Inflammatory macrophage (primary cell): ENCODE measurements around the gene NPLOC4.

Source experiments
- DNase-seq, 2 donors: peaks; one replicate each; pipeline ENCODE4 v3.0.0-alpha.2; 2020 to 2022

NPLOC4 gene

DNA sequence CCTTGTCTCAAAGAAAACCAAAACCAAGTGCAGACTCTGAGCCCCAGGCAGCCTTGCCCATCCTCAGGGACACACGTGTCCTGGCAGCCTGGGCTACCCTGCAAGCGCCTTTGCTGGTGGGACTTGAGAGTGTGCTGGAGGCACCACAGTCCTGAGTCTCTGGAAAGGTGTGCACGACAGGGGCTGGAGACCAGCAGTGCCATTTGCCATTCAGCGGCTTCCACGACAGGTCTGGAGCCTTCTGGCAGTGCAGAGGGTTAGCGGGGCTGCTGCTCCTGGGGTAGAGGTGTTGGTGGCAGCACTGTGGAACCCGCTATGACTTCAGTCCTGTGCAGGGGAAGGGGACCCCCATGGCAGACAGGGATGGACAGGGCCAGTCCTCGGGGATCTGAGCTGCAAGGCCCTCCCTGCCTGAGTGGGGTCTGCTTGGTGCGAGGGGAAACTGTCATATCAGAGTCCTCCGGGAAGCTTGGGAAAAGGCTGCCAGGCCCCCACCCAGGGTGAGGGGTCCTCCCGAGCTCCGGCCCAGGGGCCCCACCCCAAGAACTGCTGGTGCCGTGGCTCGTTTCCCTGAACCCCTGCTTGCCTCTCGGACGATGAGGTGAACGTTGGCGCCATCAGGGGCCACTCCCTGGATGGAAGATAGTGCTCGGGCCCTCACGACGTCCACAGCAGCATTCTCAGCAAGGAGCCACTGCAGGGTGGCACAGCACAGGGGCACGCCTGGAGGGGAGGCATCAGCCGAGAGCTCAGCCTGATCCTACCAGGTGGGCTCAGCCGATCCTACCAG is 91.6 kb downstream of the NPLOC4 start:
- DNase-seq = no peak

DNA sequence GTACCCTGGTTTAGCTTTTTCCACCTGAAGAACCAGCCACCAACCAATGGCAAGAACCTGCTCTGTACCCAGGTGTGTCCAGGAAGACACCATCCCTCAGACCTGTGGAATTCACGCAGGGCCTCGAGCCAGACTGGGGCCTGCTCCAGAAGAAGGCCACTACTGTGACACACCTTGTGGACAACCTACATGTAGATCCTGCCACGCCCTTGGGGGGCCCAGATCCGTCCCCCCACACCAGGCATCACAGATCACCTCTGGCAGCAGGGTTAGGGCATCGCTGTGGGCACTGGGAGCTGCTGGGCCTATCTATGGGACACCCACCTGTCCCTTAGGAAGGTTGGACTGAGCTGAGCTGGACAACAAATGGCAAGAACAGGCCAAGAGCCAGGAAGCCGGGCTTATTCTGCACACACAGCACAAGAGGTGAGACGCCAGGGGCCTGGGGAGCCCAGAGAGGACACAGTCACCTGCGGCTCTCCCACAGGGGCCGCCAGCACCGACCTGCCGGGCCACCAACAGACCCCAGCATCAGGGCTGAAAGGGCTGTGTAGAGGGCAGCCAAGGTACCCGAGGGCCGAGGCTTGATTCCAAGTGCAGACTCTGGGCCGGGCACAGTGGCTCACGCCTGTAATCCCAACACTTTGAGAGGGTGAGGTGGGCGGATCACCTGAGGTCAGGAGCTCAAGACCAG is 92.5 kb downstream of the NPLOC4 start:
- no peak for DNase-seq

- DNase-seq = no peak
Observed at GRCh38 chr17:81543756-81544155, 93.2 kb downstream of the NPLOC4 start.

DNA sequence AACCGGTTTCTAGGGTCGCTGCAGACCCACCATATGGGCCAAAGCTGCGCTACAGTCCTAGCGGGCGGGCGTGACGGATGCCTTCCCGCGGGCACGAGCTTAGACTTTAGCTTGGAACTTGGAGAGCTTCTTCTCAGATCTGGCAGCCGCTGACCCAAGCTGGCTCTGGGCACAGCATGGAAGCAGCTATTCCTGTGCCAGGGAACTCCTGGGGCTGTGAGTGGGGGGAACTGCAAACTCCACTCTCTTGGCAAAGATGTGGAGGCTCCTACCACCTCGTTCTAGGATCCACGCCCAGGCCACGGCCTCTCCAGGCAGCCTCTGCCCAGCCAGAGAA is 93.6 kb downstream of the NPLOC4 start:
- no peak for DNase-seq

- DNase-seq = no peak
Observed at GRCh38 chr17:81542431-81543338, 94.2 kb downstream of the NPLOC4 start.

DNA sequence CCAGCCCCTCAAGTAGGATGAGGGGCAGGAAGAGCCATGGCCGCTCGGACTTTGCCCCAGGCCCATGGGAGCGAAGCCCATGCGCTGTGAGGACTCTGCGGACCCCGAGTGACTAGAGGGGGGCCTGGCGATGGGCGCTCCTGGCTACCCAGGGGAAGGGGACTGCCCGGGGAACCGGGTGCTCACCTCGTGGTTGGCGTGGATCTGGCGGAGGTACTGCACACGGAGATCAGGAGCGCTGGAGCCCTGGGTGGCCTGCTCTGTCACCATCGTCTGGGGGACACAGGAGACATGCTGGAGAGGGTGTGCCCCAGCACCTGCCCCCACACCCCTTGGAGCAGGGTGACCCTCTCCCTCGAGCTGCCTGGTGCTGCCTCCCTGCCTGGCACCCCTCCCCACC is 95.8 kb downstream of the NPLOC4 start:
- DNase-seq = no peak

- DNase-seq = no peak
Observed at GRCh38 chr17:81540676-81541027, 96.3 kb downstream of the NPLOC4 start.

- DNase-seq = no peak
Observed at GRCh38 chr17:81539961-81540675, 96.8 kb downstream of the NPLOC4 start.

DNA sequence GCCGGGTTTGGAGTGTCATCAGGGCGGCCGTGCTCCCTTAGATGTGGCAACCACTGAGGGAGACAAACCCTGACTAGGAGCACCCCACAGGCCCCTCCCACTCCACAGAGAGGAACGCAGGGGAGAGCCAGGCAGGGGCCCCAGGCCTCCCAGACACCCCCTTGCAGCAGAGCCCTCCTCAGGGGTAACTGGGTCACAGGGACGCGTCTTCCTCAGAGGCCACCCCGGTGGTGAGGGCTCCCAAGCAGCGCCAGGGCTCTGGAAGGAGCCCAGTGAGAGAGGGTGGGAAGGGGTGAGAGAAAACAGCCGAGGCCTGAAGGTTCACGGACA is 97.4 kb downstream of the NPLOC4 start:
- no peak for DNase-seq

DNA sequence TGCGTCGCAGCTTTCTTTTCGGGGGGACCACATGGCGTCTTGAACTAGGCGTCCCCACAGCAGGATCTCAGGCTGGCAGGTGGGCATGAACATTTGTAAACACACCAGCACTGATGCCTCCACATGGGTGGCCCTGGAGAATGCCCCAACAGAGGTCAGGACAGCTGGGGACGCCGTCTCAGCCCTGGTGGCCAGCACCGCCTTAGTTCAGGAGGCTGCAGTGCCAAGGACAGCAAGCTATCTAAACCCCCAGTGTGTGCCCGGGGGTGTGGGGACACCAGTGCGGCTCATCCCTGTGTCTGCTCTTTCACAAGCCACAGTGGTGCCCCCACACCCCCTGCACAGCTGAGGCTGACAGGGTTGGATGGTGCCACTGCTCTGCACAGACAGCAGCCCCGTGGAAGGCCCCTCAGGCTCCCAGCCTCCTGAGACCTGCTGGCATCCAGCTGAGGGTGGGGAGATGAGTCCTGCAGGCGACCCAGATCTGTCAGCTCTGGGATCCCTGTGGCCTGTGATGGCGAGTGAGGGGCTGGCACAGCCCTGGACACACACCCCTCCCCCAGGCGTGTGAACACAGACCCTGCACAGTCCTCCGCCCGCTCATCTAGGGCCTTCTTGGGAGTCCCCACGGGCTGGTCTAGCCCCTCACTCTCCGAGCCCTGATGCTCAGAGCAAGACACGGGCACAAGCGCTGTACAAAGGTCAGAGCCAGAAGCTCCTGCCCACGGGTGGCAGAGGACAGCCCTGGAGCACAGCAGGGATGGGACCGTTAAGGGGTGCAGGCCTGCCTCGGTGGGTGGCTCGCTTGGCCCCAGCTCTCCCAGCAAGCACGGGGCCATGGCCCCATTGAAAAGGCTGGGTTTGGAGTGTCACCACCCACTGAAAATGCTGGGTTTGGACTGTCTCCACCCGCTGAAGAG is 98.0 kb downstream of the NPLOC4 start:
- no peak for DNase-seq

- no peak for DNase-seq
Observed at GRCh38 chr17:81537856-81538555, 98.9 kb downstream of the NPLOC4 start.

- peak in 1 of 2 donors; percentile 21 for DNase-seq
Observed at GRCh38 chr17:81537343-81537855, 99.5 kb downstream of the NPLOC4 start.

- DNase-seq = peak in 1 of 2 donors; percentile 10
Observed at GRCh38 chr17:81536299-81537290, 100.3 kb downstream of the NPLOC4 start.

DNA sequence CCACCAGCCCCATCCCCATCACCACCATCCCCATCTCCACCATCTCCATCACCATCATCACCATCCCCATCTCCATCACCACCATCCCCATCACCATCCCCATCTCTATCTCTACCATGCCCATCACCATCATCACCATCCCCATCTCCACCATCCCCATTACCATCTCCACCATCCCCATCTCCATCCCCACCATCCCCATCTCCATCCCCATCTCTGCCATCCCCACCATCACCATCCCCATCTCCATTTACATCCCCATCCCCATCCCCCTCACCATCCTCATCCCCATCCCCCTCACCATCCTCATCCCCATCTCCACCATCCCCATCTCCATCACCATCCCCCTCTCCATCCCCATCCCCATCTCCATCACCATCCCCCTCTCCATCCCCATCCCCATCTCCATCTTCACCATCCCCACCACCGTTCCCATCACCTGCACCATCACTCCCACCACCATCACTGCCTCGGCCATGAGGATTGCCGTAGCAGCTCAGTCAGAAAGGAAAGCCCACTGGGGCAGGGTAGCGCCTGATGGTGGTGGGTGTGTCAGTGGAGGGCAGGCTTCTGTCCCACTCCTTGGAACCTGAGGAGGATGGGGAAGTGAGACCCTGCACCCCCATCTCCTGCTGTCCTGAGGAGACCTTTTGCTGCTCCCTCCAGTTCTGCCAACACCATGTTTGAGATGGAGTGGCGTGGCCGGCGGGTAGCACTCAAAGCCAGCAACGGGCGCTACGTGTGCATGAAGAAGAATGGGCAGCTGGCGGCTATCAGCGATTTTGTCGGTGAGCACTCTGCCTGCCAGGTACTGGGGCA is 101.2 kb downstream of the NPLOC4 start:
- DNase-seq = no peak

GRCh38 chr17:81535007-81535328 is 101.9 kb downstream of the NPLOC4 start:
- DNase-seq = no peak

DNA sequence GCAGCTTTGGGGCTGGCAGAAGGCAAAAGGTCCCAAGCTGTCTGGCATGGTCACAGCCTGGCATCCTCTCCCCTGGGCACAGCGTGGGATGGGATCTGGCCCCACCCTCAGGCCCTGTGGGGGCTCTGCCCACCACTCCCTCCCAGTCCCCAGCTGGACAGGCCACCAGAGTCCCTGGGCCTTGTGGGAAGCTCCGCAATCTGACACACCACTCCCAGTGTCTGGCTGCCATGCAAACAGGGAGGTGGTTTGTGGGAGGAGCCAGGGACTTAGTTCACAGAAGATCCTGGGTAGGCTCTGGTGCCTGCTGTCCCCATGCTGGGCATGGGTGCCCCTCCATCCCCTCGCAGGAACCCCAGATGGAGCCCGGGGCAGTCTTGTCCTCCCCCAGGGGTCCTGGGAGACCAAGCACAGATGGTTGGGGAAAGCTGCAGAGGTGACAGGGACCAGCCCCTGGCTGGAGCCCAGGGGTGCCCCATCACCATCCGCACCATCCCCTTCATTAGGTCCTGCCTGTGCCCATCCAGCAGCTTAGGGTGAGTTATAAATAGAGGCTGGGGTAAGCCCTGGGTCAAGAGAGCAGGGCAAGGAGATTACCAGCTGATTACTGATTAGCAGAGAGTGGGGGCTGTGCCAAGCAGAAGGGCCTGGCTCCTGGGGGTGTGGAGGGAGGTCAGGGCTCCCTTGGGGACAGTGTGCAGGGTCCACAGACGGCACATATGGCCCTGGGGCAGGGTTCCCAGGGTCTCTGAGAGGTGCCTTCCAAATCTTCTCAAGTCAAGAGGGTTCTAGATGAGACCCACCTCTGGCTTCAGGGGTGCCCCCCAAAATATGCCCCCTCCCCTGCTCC is 102.5 kb downstream of the NPLOC4 start:
- DNase-seq = no peak

GRCh38 chr17:81533339-81534141 is 103.4 kb downstream of the NPLOC4 start:
- no peak for DNase-seq
